HuH-7.5 (cell line): Measurements from ENCODE around the gene CD300H.
"Not testable (repeated sequence)": the region's sequence is repeated elsewhere in the genome, so short reads cannot be mapped to it uniquely, and the experiment has no call there.

Source experiments
- DNase-seq: peaks from one replicate; pipeline ENCODE4 v3.0.0; 2011; ENCODE audit warnings: low spot score

CD300H gene

DNA sequence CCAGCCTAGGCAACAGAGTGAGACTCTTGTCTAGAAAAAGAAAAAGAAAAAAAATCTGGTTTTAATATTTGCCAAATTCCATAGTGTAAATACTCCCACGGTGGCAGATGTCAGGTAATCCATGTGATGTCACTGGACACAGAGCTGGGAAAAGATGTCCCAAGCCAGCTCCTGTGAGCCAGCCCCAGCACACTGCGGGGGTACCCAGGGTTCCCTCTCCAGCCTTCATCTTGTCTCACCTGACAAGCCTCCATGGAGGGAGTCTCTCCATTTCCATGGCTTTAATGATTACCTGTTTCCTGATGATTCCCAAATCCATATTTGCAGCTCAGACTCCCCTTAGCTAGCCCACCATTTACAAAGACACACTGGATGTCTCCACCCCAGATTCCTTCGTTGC lies 40.6 kb downstream of the CD300H start:
- DNase-seq: no peak

GRCh38 chr17:74525781-74526288 lies 41.5 kb downstream of the CD300H start:
- DNase-seq: no peak

GRCh38 chr17:74525465-74525725 lies 41.9 kb downstream of the CD300H start:
- DNase-seq: no peak

DNA sequence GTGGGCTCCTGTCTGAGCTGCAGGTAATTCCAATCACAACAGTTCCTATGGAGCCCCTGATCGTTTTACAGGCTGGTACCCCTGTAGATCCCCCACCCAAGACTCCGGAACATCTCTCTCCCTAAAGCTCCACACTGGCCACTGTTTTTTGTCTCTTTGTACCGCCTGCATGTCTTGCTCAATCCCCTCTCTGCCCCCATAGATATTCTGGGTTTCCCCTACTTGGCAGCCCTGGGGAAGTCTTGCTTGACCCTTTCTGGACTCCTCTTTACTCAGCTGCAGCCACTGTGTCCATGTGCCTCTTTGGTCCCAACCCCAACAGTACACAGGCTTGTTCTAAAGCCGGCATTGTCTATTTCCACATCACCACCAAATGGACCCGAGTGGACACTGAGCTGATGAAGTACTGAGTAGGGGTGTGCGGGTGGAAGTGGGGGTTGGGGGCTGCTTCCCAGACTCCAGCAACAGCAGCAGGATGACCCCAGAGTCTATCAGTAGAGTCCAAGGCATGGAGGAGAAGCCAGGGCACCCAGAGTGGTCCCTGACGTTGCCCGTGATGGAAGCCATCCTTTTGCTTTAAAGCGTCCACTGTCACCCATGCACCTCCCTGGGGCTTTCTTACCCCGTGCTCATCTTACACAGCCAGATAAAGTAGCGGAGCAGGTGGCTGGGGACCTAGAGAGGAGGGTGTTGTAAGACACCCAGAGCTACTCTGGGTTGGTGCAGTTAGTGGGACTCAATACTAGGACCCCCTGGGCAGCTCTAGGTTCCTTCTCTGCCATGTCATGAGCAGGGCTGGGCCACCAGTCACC lies 42.5 kb downstream of the CD300H start:
- no peak for DNase-seq

DNA sequence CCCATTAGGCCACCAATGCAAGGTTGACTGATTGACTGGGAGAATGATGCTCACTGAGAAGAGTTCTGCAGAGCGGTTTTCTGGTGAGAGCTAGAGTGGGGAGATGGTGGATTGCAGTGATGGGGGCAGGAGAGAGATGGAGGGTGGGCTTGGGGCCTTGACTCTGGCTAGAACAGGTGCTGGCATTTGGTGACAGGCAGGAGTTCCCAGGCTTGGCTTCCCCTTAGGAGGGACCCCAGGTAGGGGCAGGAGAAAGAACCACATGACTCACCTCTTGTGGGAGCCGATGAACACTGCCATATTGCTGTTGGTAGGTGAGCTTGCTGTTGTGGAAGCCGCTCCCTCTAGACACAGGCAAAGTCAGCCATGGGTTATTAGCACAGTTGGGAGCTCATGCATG lies 44.0 kb downstream of the CD300H start:
- DNase-seq: no peak

DNA sequence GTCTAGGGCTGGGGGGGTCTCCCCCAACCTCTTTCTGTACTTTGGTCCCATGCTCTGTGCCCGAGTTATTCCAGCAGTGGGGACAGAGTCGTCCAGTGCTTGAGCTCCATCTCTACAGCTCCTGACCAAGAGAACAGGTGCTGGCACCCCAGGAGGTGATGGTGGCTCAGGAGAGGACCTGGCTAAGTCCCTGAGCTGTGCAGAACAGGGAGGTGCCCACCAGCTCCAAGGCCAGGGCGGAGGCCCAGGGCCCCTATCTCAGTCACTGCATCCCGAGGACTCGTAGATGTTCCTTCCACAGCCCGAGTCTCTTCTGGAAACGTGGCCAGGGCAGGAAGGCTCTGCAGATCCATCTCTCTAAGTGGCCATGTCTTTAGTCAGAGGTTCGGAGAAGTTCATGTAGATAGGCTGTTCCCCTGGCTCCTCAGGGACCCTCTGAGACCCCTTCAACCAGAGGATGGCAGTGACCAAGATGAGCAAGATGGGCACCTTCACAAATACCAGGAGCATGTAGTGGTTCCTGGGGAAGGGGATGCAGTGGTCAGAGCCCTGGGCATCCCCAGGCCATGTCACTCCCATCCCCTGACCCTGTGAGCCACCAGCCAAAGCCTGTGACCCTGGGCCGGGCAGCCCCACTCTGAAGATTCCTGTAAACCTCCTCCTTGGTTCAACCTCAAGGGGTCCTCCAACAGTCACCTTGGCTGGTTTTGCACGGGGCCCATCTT lies 44.8 kb downstream of the CD300H start:
- DNase-seq: no peak

GRCh38 chr17:74521701-74522201 lies 45.6 kb downstream of the CD300H start:
- DNase-seq: no peak

DNA sequence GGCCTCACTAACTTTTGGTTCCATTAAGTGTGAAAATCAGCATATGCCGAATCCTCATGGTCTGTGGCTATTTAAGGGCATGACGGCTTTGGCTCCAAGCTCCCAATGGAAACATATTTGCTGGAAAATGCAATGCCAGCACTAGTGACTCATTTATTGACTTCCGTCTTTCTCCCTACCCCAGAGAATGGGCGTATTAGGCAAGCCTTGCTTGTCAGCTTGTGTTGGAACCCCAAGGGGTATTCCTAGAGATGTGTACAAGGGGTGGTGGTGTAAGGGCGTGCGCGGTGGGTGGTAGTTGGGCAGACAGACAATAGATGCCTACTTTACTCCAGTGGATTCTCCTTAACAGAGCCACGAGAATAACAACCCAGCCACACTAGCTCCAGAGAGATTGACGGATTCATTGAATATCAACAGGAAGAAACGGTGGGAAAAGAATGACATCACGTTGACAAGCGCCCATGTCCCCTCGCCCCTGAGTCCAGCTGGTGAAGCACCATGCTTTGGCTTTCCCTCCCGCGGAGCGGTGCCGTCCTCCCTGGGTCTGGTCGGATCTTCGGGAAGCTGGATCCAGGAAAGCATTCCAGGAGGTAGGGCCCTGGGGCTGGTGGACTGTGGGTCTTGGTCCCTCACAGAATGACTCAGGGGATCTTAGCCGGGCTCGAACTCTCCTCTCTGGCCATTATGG lies 46.4 kb downstream of the CD300H start:
- no peak for DNase-seq

DNA sequence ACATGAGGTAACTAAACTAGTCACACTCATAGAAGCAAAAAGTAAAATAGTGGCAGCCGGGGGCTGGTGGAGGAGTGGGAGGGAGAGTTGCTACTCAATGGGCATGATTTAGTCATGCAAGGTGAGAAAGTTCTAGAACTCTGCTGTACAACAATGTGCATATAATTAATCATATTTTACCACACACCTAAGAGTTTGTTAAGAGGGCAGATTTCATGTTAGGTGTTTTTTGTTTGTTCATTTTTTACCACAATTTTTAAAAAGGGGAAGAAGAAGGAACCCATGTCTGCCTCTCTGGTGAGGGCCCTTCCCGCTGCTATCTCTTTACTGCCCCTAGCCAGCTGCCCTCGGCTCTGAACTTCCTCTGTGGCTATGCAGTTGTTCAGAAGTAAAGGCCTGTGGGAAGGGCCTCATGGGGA lies 47.3 kb downstream of the CD300H start:
- DNase-seq: no peak

DNA sequence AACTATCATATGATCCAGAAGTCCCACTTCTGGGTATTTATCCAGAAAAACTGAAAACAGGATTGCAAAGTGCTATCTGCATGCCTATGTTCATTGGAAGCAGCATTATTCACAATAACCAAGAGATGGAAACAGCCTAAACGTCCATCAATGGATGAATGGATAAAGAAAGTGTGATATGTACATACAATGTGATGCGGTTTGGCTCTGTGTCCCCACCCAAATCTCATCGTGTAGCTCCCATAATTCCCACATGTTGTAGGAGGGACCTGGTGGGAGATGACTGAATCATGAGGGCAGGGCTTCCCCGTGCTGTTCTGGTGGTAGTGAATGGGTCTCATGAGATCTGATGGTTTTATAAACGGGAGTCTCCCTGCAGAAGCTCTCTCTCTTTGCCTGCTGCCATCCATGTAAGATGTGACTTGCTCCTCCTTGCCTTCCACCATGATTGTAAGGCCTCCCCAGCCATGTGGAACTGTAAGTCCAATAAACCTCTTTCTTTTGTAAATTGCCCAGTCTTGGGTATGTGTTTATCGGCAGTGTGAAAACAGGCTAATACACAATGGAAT lies 48.8 kb downstream of the CD300H start:
- not testable (repeated sequence) for DNase-seq

DNA sequence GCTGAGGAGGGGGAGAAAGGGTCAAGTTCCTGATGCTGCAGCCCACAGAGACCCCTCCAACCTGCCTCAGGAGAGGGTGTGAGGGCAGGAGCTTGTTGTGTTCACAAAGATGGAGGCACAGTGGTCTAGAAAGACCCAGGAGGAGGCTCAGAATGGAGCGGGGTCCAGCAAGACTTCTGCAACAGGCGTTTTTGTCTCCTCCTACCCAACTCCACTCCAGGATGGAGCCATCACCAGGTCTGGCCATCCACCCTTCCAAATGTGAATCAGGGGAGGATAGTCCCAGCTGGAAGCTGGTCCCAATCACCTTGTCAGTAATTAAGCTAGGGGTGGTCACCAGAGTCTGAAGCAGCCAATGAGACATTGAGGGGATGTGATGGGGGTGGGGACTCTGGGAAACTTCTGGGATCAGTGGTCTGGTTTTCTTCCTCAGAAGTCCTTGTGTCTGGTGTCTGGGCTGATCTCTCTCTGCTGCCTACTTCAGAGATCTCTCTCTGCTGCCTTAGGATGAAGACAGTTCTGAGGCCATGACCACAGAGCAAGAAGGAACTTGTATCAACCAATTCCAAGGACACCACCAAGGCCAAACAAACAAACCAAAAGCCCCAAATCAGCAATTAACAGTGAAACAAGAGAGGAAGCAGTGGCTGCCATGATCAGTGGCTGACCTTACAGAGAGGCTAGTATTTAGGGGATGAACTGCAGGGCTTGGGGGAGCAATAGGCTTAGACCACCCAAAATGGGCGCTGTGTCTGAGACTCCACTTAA lies 50.6 kb downstream of the CD300H start:
- no peak for DNase-seq

GRCh38 chr17:74515941-74516340 lies 51.4 kb downstream of the CD300H start:
- DNase-seq: no peak

DNA sequence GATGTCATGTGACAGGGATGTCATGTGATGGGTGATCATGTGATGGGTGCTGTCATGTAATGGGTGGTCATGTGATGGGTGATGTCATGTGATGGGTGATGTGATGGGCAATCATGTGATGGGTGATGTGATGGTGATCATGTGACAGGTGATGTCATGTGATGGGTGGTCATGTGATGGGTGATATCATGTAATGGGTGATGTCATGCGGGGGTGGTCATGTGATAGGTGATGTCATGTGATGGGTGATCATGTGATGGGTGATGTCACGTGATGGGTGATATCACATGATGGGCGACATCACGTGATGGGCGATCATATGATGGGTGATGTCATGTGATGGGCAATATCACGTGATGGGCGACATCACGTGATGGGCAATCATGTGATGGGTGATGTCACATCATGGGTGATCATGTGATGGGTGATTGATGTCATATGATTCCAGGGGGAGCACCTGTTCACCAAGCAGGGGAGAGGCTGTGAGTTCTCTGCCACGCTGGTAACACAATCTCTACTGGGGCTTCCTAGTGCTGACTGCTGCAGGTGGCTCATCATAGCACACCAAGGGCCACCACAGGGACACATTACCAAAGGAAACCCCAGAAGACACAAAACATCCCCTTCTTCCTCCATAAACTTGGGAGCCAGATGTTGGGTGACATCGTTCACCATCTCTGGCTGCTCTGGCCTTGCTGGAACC lies 52.5 kb downstream of the CD300H start:
- DNase-seq: no peak

- DNase-seq: no peak
These were observed 53.2 kb downstream of the CD300H start for GRCh38 chr17:74513987-74514631.

DNA sequence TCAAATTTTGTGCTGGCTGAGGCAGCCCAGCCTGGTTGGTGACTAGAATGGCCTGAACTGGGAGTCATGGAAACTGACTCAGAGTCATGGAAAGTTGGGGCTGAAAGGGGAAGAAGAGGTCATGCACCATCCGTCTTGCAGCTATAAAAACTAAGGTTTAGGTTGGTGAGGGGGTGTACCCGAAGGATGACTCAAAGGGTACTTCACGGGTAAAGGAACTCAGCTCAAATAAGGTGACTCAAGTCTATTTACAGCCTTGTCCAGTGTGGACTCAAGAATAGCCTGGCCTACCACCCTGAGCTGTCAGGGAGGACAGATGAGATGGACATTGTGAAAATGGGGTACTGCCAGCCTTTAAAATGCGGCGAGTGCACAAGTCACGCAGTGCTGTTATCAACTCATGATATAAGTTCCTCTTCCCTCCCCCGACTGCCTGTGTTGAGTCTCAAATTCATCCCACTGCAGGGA lies 54.7 kb downstream of the CD300H start:
- no peak for DNase-seq

DNA sequence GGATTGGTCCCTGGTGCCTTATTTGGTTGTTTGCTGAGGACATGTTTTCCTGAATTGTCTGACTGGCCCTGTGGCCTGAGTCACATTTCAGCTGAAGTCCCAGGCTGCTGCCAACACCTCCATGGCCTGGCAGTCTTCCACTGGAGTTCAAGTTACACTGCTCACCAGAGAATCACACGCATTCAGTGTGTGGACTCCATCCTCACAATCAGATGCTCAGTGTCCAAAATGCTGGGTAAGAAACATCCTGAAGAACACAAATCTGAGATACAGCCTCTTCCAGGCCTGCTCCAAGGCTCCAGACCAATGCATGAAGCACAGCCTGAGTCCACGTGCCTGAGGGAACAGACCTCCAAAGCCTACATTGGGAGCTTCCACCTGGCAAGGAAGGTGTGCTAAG lies 55.3 kb downstream of the CD300H start:
- no peak for DNase-seq
